HT-29 (cell line): ENCODE results near the gene RHEBL1. TPM values are rescaled to one million over a fixed set of nuclear protein-coding genes. Genes with fewer than 3 reads are reported as not detected.

Source experiments
- DNase-seq: peaks from one replicate; pipeline ENCODE4 v3.0.0-alpha.2; 2015; ENCODE audit warnings: low spot score
- total RNA-seq: library from RNA; depleted of rRNA; stranded (reverse); fragments of >200 nt; shearing (Covaris generic); gene quantifications from 2 replicates; pipeline ENCODE4 v1.2.3, GENCODE V29; 2014

RHEBL1 gene
- total RNA-seq, 1 experiment from 2014 or later, result 1.7 TPM

- DNase-seq, result no peak
Observed at GRCh38 chr12:49054524-49054923, 15.3 kb downstream of the RHEBL1 start.

- no peak for DNase-seq
Observed at GRCh38 chr12:49054096-49054495, 15.7 kb downstream of the RHEBL1 start.

DNA sequence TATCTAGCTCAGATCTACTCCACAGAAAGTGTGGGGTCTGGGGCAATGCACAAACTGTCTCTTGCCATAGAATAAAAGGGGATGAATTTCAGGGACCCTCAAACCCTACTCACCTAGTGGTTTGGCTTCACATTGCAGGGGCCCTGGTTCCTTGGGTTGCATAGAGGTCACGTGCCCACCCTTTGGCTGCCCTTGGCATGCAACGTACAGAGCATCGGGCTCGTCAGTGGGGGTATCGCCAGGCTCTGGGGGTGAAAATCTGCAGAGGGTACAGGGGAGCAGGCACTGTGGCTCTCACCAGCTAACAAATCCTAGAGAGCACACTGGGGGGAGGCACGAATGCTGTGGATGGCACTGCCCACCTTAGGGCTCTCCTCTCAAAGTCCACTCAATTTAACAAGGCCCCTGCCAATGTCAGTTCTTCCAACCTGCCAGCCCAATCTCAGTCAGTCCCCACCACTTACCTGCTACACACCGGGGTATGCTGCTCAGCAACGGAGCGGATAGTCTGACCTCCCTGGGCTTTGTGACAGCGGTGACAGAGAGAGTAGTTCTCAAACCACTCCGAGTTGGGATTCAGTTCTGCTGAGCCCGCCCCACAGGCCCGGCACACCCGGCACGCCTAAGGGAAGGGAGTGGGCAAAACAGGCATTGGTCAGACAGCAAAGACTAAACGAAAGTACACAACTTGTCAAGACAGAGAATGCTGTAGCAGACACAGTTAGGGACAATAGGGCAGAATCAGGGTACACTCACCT lies 17.1 kb downstream of the RHEBL1 start:
- no peak for DNase-seq

- DNase-seq, result no peak
Observed at GRCh38 chr12:49051777-49052438, 17.9 kb downstream of the RHEBL1 start.

DNA sequence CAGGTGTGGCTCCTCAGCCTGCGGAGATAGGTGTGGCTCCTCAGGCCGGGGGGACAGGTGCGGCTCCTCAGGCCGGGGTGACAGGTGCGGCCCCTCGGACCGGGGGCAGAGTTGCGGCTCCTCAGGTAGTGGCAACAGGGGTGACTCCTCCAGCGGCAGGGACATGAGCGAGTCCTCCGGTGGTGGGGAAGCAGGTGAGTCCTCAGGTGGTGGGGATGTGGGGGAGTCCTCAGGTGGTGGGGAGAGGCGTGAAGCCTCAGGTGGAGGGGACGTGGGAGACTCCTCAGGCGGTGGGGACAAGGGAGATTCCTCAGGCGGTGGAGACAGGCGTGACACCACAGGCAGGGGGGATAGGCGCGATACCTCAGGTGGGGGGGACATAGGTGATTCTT lies 18.4 kb downstream of the RHEBL1 start:
- no peak for DNase-seq

DNA sequence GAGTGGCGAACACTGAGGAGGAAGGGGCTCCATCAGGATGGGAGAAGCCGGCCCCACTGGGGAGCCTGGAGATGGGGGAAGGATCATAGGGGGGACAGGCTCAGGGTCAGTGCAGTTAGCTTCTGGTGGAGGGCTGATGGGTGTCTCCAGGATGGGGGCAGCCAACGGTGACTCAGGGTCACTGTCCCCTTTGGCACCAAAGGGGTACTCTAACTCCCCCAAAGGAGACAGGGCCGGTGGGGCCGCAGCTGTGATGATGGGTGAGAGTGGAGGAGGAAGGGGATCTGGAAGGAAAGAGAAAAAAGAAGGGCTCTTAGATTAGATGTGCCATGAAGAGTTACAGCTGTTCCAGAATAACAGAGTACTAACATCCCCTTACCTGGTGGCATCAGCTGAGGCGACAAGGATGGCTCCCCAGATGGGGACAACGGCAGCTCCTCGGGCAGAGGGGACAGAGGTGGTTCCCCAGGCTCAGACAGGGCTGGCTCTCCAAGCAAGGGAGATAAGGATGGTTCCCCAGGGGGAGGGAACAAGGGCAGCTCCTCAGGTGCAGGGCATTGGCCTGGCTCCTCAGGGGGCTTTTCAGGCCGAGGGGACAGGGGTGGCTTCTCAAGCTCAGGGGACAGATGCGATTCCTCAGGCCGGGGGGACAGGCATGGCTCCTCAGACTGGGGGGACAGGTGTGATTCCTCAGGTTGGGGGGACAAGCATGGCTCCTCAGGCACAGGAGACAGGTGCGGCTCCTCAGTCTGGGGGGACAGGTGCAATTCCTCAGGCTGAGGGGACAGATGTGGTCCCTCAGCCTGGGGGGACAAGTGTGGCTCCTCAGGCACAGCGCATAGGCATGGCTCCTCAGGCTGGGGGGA lies 19.0 kb downstream of the RHEBL1 start:
- no peak for DNase-seq

GRCh38 chr12:49049566-49050224 lies 20.1 kb downstream of the RHEBL1 start:
- DNase-seq, result no peak

DNA sequence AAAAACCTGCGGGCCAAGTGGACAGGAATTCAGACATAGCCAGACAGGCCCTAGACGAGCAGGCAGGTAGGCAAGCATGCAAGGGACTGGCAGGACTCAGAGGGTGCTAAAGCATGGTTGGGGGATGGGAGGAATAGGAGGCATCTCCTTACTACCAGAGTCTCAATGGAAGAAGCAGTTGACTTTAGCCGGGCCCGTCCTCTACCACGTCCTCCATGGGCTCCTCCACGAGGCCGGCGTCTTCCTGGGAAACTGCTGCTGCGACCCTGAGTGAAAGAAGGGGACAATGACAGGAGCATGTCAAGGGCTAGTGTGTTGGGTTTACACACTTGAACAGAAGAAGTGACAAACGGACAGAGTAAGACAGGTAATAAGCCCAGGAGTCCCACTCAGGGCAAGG lies 20.8 kb downstream of the RHEBL1 start:
- no peak for DNase-seq

DNA sequence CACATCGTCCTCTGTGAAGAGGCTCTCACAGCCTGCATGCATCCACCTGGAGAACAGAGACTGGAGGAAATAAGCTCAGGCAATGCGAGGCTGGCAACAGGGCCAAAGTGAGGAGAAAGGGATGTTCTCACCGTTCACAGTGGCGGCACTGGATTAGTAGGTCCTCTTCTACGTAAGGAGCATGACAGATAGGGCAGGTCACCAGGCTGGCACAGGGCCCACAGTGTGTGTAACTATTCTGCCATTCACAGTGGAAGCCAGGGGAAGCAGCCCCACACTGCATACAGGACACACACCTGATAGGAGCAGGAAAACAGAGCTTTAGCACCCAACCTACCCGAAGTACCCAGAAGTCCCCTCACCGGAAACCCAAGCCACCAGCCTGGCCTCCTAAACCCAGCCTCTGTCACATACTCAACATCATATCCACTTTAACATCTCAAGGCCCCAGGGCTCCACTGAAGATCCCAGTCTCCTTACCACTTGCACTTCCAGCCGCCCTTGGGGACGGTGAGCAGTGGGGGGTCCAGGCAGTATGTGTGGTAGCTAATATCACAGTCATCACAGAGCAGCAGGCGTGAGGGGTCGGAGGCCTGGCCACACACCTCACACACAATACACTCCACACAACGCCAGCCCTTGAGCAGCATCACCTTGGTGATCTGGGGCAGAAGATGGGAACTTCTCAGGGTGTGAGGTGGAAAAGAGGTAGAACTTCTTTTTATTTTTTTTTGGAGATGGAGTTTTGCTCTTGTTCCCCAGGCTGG lies 23.5 kb downstream of the RHEBL1 start:
- DNase-seq, result no peak

DNA sequence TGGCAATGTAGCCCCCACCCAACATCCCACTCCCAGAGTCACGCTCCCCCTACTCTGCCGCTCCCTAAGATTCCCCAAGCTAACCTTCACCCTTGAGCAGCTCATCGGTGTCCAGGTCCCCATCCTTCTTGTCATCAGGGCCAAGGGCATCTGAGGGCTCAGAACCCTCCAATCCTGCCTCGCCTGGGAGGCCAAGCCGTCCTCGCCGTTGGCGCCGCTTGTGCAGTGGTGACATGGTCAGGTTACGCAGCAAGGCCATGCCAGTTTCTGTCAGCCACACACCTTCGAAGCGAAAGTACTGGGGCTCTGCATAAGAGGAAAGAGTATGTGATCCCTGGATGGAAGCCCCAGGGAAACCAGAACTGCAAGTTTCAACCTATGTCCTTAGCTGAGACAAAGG lies 25.1 kb downstream of the RHEBL1 start:
- no peak for DNase-seq

DNA sequence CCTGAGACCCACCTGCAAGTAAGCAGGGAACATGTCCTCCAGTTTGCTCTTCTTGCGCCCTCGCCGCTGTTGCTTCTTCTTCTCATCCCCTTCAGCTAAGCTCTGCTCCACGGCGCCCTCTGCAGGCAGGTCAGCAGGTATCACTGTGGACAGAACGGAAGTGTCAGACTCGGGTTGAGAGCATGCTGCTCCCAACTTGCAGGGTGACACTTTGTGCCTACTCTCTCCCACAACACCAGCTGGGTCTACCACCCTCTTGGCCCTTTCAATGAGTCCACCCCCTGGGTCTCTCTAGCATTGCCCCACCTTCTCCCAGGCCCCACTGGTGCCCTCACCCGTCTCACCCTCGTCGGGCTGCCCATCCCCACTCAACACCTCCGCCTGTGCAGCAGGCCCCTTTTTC lies 25.9 kb downstream of the RHEBL1 start:
- peak; percentile 55 for DNase-seq

GRCh38 chr12:49043241-49043640 lies 26.5 kb downstream of the RHEBL1 start:
- DNase-seq, result no peak

DNA sequence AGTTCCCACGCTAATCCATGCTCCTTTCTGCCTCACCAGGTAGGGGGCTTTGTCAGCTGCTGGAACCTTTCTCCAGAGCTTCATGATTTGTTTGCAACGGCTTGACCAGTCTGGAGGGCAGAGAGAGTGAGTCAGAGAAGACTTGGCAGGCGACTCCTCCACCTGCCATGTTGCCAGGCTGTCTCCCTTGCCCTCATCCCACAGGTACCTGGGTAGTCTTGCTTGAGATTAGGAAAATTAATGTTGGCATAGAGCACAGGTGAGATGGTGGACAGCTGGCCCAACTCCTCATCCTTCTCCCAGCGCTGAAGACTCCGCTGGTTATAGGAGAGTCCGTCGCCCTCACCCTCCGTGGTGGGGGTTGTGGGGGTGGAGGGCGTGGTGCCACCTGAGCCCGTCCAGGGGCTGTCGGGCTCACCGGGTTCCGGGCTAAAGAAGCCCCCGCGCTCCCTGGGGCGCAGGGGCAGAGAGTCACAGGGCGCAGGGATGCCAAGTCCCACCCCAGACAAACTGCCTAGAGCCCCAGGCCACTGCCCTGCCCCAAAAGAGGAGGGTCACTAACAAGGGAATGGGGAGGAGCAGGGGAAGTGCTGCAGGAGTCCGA lies 27.8 kb downstream of the RHEBL1 start:
- no peak for DNase-seq

DNA sequence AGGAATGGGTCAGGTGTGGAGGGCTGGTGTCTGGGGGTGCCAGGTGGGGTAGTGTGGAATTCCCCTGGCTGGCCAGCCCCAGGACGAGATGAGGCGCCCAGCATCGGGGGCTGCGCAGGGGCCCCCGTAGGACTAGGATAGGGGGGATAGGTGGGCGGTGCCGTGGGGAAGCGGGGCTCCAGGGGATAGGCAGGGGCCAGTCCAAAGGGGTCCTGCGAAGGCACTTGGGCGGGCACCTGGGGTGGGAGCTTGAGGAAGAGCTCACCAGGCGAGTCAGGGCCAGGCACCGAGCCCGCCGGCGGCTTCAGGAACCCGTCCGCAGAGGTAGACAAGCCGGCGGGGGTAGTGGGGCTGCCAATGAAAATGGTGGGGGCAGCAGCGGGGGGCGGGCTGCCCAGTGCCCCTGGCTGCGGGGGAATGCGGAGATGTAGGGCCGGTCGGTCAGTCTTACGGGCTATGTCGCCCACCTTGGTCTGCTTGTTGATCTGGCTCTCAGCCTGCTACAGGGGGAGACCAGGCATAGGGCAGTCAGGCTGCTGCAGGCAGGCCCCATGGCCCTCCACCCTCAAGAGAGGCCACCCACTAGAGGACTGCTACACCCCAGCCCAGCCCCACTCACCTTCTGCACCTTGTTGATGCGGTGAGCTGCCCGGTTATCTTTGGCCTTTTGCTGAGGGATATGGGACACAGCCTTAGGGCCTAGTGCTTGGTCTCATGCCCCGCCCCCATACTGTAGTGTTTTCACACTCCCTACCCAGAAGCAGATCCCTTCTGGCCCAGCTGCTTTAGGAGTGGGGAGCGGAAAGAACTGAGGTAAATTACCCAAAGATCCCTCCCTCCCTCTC lies 28.5 kb downstream of the RHEBL1 start:
- no peak for DNase-seq

DNA sequence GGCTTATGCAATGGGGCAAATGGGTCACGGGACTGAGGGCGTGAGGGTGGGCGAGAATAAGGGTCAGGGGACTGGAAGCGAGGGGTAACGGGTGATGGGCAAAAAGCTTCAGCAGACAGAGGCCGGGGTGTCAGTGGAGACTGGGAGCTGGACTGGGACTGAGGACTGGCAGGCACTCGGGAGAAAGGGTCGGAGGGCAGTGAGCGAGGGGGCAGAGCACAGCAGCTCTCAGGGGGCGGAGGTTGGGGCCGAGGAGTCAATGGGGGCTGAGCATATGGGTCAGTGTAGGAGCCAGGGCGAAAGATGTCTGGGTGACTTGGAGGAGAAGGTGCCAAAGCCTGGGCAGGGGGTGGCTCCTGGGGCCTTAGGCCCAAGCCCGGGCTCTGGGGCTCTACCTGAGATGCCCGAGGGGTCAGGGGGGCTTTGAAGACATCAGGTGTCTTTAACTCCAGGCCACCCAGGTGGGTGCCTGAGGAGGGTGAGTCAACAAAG lies 29.4 kb downstream of the RHEBL1 start:
- no peak for DNase-seq

GRCh38 chr12:49039421-49040363 lies 30.1 kb downstream of the RHEBL1 start:
- DNase-seq, result no peak

- no peak for DNase-seq
Observed at GRCh38 chr12:49038291-49038955, 31.4 kb downstream of the RHEBL1 start.

GRCh38 chr12:49037947-49038237 lies 31.9 kb downstream of the RHEBL1 start:
- no peak for DNase-seq
